Choroid plexus epithelial cell (primary cell): Measurements from ENCODE around the gene AGFG2.
"Not testable (repeated sequence)": the region's sequence is repeated elsewhere in the genome, so short reads cannot be mapped to it uniquely, and the experiment has no call there.

Source experiments
- DNase-seq: peaks from one replicate; pipeline ENCODE4 v3.0.0-alpha.2; 2010; ENCODE audit warnings: low read depth
- H3K4me3 ChIP-seq: 2 replicates; pipeline ENCODE4 v1.5.1; 2011; ENCODE audit warnings: low read depth, mild to moderate bottlenecking, control low read depth, low read length, moderate library complexity
- TF ChIP-seq, protein P1 (sequence below): conservative IDR thresholded peaks from 2 replicates; pipeline ENCODE4 v1.5.1; 2011; ENCODE audit warnings: low read depth, mild to moderate bottlenecking, control low read depth, inconsistent platforms, low read length, moderate library complexity

The AGFG2 gene

DNA sequence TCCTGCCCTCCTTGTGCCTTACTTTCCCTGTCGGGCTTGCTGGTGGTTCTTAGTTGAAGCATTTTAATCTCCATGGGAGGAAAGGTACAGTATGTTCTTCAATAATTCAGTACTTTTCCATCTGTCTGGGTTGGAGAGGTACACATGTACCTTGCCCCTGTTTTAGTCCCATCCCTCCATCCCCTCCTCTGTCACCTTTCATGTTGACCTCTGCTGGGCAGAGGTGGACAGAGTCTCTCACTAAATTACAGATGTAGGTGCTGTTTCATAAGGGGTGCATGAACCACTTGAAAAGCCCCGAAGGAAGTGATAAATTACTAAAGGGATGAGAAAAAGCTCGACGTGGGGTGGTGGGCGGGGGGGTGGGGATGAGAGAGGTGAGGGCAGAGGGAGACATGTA, 5.4 kb downstream of the AGFG2 start:
- no peak for DNase-seq
- H3K4me3 ChIP-seq: no peak overlapping the region
- TF ChIP-seq, protein P1, sequence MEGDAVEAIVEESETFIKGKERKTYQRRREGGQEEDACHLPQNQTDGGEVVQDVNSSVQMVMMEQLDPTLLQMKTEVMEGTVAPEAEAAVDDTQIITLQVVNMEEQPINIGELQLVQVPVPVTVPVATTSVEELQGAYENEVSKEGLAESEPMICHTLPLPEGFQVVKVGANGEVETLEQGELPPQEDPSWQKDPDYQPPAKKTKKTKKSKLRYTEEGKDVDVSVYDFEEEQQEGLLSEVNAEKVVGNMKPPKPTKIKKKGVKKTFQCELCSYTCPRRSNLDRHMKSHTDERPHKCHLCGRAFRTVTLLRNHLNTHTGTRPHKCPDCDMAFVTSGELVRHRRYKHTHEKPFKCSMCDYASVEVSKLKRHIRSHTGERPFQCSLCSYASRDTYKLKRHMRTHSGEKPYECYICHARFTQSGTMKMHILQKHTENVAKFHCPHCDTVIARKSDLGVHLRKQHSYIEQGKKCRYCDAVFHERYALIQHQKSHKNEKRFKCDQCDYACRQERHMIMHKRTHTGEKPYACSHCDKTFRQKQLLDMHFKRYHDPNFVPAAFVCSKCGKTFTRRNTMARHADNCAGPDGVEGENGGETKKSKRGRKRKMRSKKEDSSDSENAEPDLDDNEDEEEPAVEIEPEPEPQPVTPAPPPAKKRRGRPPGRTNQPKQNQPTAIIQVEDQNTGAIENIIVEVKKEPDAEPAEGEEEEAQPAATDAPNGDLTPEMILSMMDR: no peak

DNA sequence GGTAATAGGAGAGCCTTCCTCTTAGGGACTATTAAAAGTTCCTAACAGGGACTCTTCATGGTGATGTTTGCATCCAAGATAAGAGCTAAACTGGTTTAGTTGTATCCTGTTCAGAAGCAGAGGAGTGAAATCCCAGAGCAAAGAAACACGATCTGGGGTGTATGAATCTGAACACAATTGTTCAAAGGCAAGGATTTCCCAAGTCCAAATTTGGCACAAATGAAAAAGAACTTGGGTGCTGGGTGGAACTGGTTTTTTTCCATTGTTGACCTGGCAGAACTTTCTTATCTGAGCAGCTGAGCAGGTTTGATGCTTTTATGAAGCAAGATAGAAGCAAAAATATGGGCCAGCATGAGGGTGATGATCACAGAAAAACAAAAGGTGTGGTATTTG, 6.0 kb downstream of the AGFG2 start:
- no peak overlapping the region for H3K4me3 ChIP-seq
- TF ChIP-seq, protein P1: no peak
- DNase-seq: peak; percentile 35

DNA sequence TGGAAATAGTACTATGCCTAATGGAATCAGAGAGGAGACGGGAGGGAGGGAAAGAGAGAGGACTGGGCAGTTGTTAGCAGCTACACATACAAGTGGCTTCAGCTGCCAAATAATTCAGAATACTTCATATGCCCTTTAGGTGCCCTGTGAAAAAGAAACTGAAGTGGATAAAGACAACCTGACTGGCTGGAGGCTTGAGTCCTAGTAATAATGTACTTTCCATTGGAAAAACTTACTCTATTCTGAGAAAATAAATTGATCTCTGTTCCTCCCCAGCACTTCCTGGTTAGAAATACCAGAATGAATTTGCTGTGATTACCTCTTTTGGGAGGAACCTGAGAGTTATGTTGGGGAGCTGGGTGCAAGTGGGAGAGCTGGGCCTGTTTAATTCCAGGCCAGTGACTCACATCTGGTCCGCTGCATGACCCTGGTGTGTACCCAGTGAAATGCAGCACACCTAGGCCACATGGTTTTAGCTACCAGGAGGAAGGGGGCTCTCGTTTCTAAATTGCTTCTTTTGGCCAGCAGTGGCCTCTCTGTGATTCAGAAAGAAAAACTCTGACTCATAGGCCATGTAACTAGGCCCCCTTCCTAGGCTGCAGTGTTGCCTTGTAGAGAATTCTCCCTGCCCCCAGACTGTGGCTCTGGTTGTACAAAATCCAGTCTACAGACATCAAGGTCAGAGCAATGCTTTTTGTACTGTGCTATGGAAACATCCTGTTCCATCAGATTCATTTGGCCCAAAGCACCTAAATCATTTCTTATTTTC, 6.5 kb downstream of the AGFG2 start:
- no peak overlapping the region for H3K4me3 ChIP-seq
- TF ChIP-seq, protein P1: peak; percentile 39
- DNase-seq: peak; percentile 94

DNA sequence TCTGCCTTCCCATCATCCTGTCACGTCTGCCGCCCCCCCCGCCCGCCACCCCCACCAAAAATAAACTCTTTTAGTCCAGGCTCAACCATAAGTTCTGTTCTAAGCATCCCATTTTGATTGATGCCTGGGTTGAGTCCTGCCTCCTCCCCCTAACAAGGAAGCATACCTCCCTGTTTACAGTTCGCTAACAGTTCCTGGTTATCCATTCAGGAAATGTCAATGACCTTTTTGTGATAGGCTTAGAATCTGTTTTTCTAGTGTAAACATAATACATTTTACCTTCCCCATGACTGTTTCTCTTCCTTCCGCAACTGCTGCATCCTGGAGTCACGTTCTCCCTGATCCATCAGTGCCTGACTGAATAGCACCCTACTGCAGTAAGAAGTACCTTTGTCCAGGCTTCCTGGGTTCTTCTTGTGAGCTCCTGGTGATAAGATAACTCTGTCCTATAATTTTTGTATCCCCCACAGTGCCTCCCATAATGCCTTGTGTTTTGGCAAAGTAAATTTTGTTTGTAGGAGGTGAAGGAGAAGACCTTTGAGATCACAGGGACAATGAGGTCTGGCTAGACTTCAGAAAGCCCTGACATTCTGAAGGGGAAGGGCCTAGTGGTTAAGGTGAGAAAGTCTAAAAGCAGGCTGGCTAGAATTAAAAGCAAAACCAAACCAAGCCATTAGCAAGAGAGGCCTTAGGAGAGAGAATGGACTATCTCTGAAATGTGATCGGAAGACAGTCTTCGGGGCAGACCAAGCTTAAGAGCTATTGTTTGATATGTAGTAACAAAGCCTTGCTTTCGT, 7.3 kb downstream of the AGFG2 start:
- DNase-seq: peak; percentile 33
- TF ChIP-seq, protein P1: no peak
- H3K4me3 ChIP-seq: no peak overlapping the region

DNA sequence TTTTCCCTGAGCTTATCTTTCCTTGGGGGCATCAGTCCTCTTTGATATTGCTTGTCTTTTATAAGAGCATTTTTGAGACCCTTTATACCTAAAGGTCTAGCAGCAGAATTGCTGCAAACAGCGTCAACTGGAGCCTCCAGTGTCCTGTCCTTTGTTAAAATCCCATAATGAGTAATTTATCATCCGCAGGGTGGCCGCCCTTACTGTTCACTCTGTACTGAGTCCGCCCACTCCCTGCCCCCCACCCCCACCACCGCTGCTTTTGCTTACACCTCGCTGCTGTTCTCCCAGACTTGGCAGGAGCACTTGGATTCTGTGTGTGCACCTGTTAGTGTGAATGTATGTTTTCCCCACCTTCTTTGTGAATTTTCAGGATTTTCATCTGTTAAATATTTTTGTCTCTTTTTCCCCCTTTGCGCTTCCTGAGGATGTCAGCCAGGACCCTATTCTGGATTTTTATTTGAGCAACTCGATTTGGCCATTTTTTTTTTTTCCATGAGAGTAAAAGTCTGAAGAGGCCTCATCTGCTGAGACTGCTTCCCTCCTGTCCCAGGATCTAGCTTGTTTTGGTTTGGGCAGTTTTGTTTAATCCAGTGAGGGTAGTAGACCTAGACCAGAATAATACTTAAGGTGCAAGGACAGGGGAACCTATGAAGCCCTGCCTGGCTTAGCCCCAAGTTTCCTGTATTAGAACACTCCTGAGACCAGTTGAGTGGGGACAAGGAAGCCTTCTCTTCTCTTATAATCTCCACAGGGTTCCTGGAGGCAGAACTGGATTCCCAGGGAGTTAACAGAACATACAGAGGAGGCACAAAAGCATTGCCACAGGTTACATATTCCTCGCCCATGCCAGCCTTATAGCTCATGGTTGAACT, 8.2 kb downstream of the AGFG2 start:
- H3K4me3 ChIP-seq: no peak overlapping the region
- TF ChIP-seq, protein P1: no peak
- no peak for DNase-seq

DNA sequence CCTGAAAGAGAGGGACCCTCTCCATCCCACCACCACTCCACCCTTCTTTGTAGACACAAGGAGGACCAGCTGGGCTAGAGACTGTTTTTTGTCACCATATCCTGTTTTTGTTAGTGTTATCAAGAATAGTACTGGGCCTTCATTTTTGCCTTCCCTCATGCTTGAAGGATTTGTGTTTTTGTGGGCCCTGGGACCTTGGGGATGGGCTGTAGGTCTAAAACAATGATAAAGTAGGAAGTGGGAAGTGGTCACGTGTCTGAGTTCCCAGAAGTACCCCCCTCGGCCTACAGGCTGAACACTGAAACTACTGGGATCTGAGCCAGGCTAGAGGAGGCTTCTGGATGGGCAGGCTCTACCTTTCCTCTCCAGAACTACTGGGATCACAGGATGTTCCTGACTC, 8.9 kb downstream of the AGFG2 start:
- TF ChIP-seq, protein P1: peak; percentile 23
- H3K4me3 ChIP-seq: no peak overlapping the region
- peak; percentile 64 for DNase-seq

DNA sequence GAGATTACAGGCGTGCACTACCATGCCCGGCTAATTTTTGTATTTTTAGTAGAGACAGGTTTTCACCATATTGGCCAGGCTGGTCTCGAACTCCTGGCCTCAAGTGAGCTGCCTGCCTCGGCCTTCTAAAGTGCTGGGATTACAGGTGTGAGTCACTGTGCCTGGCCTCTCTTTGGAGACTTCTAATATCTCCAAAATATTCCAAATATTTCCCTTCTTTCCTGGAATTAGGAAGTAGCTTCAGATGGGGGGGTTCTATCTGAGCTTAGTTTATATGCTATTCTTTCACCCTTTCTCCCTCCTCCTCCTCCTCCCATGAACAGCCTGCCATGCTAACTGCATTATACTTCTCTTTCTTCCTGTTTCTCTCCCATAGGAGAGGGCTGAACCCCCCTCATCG, 9.4 kb downstream of the AGFG2 start:
- DNase-seq, H3K4me3 ChIP-seq: not testable (repeated sequence)
